GM04504 (cell line): ENCODE data around the gene CLBA1.
"Not testable (repeated sequence)": the region's sequence is repeated elsewhere in the genome, so short reads cannot be mapped to it uniquely, and the experiment has no call there.

Source experiments
- DNase-seq: peaks from one replicate; pipeline ENCODE4 v3.0.0-alpha.2; 2012; ENCODE audit warnings: low read depth

CLBA1 gene

DNA sequence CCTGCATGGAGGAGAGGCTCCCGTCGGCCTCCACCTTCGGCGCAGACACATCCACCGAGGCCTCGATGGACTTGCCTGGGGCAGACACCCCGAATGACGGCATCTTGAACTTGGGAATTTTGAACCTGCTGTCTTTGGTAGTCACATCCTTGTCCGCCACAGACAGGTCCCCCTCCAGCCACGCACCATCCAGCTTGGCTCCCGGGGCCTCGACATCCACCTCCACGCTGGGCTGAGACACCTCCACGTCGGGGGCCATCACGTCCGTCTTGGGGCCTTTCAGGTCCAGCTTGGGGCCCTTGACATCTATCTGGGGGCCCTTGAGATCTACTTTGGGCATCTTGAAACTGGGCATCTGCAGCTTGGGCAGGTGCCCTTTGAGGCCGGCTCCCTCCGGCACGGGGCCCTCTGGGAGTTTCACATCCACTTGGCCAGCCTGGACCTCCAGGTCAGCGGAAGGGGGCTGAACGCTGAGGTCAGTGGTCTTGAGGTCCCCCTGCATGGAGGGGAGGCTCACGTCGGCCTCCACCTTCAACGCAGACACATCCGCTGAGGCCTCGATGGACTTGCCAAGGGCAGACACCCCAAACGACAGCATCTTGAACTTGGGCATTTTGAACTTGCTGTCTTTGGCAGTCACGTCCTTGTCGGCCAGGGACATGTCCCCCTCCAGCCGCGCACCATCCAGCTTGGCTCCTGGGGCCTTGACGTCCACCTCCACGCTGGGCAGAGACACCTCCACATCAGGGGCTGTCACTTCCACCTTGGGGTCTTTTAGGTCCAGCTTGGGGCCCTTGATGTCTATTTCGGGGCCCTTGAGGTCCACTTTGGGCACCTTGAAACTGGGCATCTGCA lies 37.5 kb upstream of the CLBA1 start:
- not testable (repeated sequence) for DNase-seq

DNA sequence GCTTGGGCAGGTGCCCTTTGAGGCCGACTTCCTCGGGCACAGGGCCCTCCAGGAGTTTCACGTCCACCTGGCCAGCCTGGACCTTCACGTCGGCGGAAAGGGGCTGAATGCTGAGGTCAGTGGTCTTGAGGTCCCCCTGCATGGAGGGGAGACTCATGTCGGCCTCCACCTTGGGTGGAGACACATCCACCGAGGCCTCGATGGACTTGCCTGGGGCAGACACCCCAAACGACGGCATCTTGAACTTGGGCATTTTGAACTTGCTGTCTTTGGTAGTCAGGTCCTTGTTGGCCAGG lies 36.9 kb upstream of the CLBA1 start:
- no peak for DNase-seq

DNA sequence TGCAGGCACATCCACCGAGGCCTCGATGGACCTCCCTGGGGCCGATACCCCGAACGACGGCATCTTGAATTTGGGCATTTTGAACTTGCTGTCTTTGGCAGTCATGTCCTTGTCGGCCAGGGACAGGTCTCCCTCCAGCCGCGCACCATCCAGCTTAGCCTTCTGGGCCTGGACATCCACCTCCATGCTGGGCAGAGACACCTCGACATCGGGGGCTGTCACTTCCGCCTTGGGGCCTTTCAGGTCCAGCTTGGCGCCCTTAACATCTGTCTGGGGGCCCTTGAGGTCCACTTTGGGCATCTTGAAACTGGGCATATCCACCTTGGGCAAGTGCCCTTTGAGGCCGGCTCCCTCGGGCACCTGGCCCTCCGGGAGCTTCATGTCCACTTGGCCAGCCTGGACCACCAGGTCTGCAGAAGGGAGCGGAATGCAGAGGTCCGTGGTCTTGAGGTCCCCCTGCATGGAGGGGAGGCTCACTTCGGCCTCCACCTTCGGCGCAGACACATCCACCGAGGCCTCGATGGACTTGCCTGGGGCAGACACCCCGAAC lies 36.1 kb upstream of the CLBA1 start:
- not testable (repeated sequence) for DNase-seq

DNA sequence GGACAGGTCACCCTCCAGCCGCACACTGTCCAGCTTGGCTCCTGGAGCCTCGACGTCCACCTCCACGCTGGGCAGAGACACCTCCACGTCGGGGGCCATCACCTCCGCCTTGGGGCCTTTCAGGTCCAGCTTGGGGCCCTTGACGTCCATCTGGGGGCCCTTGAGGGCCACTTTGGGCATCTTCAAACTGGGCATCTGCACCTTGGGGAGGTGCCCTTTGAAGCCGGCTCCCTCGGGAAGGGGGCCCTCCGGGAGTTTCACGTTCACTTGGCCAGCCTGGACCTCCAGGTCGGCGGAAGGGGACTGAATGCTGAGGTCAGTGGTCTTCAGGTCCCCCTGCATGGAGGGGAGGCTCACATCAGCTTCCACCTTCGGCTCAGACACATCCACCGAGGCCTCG lies 35.6 kb upstream of the CLBA1 start:
- DNase-seq = no peak

DNA sequence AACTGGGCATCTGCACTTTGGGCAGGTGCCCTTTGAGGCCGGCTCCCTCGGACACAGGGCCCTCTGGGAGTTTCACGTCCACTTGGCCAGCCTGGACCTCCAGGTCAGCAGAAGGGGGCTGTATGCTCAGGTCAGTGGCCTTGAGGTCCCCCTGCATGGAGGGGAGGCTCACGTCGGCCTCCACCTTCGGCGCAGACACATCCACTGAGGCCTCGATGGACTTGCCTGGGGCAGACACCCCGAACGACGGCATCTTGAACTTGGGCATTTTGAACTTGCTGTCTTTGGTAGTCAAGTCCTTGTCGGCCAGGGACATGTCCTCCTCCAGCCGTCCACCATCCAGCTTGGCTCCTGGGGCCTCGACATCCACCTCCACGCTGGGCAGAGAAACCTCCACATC lies 34.9 kb upstream of the CLBA1 start:
- not testable (repeated sequence) for DNase-seq

DNA sequence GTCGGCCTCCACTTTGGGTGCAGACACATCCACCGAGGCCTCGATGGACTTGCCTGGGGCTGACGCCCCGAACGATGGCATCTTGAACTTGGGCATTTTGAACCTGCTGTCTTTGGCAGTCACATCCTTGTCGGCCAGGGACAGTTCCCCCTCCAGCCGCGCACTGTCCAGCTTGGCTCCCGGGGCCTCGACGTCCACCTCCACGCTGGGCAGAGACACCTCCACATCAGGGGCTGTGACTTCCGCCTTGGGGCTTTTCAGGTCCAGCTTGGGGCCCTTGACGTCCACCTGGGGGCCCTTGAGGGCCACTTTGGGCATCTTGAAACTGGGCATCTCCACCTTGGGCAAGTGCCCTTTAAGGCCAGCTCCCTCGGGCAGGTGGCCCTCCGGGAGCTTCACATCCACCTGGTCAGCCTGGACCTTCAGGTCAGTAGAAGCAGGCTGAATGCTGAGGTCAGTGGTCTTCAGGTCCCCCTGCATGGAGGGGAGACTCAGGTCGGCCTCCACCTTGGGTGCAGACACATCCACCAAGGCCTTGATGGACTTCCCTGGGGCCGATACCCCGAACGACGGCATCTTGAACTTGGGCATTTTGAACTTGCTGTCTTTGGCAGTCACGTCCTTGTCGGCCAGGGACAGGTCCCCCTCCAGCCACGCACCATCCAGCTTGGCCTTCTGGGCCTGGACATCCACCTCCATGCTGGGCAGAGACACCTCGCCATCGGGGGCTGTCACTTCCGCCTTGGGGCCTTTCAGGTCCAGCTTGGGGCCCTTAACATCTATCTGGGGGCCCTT lies 33.5 kb upstream of the CLBA1 start:
- not testable (repeated sequence) for DNase-seq

DNA sequence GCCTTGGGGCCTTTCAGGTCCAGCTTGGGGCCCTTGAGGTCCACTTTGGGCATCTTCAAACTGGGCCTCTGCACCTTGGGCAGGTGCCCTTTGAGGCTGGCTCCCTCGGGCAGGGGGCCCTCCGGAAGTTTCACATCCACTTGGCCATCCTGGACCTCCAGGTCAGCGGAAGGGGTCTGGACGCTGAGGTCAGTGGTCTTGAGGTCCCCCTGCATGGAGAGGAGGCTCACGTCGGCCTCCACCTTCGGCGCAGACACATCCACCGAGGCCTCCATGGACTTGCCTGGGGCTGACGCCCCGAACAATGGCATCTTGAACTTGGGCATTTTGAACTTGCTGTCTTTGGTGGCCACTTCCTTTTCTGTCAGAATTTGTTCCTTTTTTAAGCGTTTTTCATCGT lies 32.5 kb upstream of the CLBA1 start:
- no peak for DNase-seq

DNA sequence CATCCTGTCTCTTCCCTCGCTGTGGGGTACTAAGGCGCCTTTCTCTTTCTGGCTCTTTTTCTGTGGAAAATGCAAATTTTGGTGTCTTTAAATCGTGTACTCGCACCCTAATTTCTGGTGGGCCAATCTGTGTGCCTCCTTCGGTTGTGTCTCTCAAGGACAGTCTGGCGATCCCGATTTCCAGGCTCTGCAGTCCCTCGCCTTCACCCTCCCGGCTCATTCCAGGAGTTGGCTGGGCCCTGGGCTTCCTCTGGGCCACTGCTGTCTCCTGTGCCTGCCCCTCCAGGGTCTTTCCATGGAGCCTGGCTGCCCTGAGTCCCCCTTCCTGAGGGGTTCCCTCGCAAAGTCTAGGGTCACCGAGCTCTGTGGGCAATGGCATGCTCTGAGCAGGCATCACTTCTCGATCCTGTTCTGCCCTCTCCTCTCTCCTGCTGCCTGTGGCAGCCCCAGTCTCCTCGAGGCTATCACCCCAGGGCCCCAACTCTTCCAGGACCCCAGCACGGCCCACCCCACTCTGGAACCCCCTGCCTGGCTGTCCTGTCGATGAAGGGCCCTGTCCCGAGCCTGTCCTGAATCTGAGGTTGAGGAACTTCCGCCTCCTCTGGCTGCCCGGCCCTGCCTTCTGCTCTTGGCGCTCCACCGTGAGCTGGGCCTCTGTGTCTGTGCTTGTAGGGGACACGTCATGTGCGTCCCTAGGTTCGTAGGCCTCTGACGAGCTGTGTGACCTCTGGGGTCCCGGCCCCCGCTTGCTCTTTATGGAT lies 31.5 kb upstream of the CLBA1 start:
- no peak for DNase-seq

DNA sequence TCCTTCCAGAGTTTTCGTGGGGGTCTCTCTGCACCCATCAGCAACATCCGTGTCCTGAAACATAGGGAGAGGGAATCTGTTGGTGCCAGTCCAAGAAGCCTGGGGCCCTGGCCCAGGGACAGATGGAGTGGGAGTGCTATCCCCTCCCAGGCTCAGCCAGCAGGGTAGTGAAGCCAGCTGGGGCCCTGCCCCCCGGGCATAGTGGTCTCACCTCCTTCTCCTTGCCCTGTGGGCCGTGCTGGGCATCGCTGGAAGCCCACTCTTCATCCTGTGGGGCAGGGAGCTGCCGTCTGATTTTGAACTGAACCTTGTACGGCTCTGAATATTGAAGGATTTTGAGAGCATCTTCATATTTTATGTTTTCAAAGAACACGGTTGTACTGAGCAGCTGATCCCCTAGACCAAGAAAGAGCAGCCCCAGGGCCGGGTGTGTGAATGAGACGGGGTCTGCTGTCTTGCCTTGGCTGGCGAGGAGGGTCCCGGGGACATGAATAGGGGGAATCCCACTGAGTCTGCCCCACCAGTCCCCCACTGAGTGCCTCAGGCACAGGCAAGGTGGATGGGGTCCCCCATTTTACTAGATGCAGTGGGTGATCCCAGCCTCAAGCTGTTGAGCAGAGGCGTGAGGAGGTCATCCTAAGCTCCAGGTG lies 30.7 kb upstream of the CLBA1 start:
- no peak for DNase-seq

DNA sequence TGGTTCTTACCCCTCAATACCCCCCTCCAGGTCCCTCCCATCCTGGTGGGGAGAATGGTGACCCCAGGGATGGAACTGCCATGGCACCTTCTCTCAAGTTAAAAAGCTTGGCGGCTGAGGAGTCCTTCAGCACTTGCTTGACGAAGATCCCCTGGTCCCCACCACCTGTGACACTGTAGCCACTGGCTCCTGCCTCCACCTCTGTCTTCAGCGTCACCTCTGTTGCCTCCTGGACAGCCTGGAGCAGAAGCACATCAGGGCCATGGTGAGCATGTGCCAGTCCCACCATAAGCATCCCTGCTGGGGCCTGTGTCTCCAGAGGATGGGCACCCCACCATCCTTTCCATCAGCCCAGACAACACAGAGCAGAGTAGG lies 30.2 kb upstream of the CLBA1 start:
- no peak for DNase-seq

DNA sequence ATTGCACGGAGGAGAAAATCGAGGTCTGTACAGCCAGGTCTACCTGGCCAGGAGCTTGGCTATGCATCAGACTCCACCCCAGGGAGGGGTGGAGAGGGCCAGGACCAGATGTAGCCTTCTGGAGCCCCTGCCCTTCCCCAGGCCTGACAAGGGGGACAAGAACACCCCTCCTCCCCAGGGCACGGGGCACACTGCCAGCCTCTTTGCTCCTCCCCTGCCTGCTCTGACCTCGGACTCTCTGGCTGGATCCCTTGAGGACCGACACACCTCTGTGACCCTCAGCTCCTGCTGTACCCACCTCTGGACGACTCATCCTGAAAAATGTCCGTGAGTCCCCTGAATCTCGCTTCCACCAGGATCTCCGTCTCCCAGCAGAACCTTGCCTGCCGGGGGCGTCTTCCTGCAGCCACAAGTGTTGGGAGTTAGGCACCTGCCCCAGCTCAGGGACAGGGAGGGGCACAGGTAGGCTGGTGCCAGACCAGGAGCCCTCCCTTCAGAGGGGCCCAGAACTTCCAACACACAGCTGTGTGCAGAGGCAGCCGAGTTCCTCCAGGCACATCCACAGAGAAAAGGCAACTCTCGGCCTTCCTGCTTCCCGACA lies 29.2 kb upstream of the CLBA1 start:
- DNase-seq = no peak

DNA sequence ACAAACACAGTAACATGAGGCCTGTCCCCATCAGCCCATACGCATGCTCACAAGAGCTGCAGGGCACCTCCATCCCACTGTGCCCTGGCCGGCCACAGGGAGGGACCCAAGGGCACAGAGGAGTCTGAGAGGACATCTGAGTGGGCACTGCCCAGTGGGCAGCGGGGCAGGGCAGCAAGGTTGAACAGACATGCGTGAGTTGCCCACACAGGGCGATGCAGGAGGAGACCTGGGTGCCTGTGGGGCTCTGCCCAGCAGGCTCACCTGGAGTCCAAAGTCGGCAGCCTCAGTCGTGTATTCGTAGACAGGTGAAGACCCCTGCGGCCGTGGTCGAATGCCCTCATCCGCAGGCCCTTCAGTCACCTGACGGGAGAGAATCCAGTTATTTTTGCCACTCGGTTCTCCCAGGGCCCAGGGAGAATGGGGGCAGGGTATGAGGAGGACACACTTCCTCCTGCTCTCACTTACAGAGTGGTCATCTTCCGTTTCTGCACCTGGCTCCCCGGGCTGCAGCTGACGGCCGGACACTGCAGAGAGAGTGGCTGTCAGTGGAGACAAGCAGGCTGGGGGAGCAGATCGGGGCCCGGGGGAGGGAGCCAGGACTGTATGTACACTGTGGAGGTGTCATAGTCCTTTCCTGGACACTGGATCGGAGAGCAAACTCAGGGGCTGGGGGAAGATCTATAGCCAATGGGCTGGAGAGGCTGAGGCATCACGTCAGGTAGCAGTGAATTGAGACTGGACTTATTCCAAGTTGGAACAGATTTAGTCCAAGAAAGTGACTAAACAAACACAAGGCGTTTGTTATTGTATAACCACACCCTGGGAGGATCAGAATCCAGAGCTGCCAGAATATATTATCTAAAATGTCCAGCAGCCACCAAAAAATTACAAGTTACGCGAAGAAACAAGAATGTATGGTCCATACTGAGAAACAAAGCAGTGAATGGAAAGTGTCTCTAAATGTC lies 28.2 kb upstream of the CLBA1 start:
- DNase-seq = no peak

DNA sequence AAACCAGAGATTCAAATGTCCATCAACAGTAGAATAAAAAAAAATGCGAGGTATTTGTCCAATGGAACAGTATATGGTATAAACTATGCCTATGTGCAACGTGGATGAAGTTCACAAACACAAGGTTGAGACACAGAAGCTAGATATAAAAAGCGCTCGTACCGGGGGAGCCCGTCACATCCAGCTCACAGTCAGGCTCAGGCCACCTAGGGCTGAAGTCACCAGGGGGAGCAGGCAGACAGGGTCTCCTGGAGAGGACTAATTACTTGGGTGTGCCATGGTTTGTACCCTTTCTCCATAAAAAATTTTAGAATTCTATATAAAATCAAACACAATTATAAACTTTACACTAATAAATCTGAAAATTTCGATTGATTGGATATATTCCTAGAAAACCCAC lies 21.0 kb upstream of the CLBA1 start:
- no peak for DNase-seq

DNA sequence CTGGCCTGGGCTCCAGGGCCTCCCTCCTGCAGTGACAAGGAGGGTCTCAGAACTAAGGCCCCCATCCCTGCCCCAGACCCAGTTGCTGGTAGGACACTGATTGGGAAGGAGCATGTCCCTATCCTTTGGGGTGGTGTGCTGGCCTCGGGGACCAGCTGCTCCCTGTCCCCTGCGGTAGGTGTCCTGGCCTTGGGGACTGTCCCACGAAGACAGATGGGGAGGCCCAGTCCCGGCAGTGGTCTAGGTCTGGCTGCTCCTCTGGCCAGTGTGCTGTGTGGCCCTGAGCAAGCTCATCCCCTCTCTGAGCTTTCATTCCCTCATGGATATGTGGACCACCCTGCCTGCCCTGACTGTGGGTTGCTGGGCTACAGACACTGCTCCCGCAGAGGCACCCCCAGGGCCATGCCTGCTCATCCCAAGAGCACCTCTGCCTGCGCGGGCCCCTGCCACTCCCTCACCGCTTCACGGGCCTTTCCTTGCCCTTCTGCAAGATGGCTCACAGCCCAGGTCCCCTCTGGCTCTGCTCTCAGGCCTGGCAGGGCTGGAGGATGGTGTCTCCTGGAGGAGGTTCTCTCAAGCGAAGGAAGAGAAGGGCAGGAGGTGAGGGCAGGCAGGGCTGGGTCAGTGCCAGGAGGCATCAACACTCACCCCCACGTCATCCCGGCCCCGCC lies 19.9 kb upstream of the CLBA1 start:
- no peak for DNase-seq

DNA sequence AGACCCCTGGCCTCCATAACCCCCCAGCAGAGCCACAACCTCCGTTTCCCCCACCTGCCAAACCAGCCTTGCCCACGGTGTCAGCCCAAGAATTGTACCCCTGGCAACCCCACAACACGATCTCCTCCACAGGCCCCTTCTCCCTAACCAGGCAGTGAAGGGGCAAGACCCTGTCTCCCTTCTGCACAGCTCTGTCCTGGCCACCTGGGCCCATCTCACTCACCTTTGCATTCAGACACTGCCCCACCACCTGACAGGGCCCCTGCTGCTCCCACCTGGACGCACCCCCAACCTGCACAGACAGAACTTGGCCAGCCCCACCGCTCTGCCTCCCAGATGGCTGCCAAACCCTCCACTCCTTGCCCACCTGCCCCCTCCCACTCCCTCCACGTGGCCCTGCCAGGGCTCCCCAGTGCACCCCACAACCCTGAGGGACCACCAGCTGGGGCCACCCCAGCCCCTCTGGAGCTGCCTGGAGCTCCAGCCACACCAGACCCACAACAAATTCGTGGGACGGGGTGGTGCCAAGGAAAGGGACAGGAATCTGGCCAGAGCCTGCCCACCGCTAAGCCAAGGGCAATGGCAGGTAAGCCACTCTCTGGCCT lies 19.2 kb upstream of the CLBA1 start:
- DNase-seq = no peak

DNA sequence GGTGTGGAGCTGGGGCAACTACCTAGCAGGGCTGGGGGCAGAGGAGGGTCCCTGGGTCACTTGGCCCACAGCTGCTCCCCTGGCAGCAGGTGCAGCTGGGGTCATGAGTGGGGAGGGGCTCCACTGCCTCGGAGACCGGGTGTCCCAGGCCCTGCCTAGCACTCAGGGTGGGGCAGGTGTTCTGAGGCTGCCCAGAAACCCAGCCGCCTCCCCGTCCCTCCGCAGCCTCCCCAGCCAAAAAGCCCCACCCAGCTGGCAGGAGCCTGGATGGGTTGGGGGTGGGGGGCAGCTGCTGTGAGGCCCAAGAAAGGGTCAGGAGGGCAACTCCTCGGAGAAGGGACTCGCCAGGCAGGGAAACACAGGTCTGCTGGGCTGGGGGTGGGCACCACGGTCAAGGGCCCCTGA lies 18.6 kb upstream of the CLBA1 start:
- DNase-seq = no peak

DNA sequence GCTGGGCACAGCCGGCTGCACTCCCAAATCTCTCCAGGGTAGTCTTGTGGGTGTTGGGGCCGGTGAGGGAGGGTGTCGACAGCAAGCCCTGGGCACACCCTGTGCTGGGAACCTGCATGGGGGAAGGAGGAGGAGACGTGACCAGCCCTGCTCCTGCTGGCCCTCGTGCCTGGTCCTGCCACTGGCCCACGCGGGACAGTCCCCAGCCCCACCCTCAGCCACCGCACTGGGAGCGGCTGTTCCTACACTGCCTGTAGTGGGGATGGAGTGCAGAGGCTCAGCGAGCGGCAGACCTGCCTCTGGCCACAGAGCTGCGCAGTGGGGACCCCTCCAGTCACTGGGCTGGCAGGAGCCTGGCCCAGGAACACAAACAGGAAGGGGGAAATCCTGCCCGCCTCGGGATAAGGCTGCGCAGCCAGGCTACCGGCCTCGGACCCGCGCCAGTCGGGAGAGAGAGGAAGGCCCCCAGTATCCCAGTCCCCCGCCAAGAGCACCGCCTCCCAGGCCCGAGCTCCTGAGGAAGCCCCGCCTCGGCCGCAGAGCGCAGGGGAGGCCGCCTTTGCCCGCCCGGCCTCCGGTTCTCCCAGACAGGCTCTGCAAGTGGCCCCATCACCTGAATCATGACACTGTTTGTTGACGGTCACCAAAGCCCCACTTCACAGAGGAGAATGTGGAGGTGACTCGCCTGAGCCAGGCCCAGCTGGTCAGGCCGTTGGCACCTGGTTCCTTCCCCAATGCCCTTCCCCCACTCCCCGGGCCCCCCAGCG lies 18.0 kb upstream of the CLBA1 start:
- DNase-seq = no peak

DNA sequence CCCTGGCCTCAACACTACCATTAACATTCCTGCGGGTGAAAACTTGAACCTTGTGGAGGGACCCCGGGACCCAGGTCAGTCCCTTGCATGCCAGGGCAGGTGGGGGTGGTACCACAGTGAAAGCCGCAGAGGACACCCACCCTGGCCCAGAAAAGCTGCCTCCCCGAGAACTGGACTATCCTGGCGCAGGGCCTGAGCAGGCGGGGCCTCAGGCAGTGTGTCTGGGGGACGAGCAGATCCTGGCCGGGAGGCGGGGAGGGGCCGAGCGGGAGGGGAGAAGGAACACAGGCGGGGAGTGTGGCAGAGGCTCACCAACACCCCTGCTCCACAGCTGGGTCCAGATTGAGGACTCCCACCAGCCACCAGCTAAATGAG lies 17.4 kb upstream of the CLBA1 start:
- no peak for DNase-seq
